Mucosa of descending colon (tissue), 3 donors: ENCODE results near the gene FKBP10. TPM values are rescaled to one million over a fixed set of nuclear protein-coding genes. Genes with fewer than 3 reads are reported as not detected.
A peak's percentile ranks its signal among the peaks of the same experiment; 100 is the strongest.
"Not testable (repeated sequence)": the region's sequence is repeated elsewhere in the genome, so short reads cannot be mapped to it uniquely, and the experiment has no call there.

Experiments
- ATAC-seq: fragments of 200-7000 bp; cut with Tn5 transposase; one replicate; pipeline ENCODE4 v1.9.1; 2020; ENCODE audit warnings: mild to moderate bottlenecking, moderate library complexity
- DNase-seq, 3 donors: peaks; one replicate each; pipeline ENCODE4 v3.0.0-alpha.2; 2020
- H3K36me3 ChIP-seq: fragments of 200-600 bp; one replicate; pipeline ENCODE4 v1.8.0; 2021; ENCODE audit warnings: low read depth, mild to moderate bottlenecking
- H3K4me1 ChIP-seq: fragments of 200-600 bp; one replicate; pipeline ENCODE4 v1.8.0; 2021; ENCODE audit warnings: low read depth, mild to moderate bottlenecking
- H3K4me3 ChIP-seq: fragments of 200-600 bp; one replicate; pipeline ENCODE4 v1.8.0; 2021; ENCODE audit warnings: mild to moderate bottlenecking
- H3K9me3 ChIP-seq: fragments of 200-600 bp; one replicate; pipeline ENCODE4 v1.8.0; 2021; ENCODE audit warnings: mild to moderate bottlenecking
- intact Hi-C, 2 donors: fragments of 100-400 bp; cut with DNase I in 1 of 2; cut with micrococcal nuclease in 1 of 2; formaldehyde crosslinking; loops; one replicate each; pipeline versions ENCODE4 v1.11.0 to v1.11.1; 2022; cut with DNase I, micrococcal nuclease
- total RNA-seq, 3 donors: library from RNA; stranded (reverse); fragmentation: NEBNext Ultra II Directional in 2 of 3; extraction: Animal tissue kit (Norgen Biotek cat#: 25700) in 2 of 3; gene quantifications; one replicate each; pipeline versions ENCODE4 v1.2.1 to v1.2.4, GENCODE V29; 2021 to 2023
- TF ChIP-seq, protein P1 (sequence below): fragments of 200-600 bp; IDR thresholded peaks from one replicate; pipeline ENCODE4 v1.8.0; 2022; ENCODE audit warnings: antibody characterized with exemption, mild to moderate bottlenecking
- donor health status: DM: no; HTN: no; CAD: no; lungs with moderate emphysema.
- donor health status: DM: no; HTN: no; CAD: no.
- donor health status: DM: no; HTN: yes; CAD: no.

The FKBP10 gene
- total RNA-seq, 3 donors from 2014 or later = 5.7 to 32.7 (median 18.6) TPM

DNA sequence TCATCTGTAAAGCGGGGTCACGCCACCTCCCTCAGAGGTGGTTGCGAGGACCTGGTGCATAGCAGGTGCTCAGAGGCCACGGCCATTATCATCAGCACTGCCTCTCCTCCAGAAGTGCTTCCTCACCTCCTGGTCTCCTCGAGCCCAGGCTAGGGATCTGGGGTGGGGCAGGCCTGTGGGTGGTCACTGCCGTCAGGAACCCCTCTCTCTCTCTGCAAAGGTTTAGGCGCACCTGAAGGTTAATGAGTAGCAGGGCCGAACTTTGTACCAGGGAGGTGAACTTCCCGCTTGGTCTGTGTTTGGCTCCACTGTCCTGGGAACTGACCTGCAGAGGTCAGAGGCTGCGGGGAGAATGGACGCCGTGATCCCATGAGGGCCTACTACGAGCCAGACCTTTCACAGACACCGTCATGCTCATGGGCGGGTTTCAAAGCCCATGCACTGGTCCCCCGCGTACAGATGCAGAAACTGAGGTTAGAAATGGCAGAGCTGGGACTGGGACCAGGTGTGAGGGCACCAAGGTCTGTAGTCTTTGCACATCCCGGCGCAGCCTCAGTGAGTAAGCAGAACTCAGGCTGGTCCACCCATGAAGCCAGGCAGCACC is 40.1 kb upstream of the FKBP10 start:
- Histone ChIP-seq H3K36me3 (peaks cover 19% of the 10 kb centered on the region), H3K9me3 (no peaks in the 10 kb centered on the region), H3K4me3 (no peak overlapping the region), H3K4me1 (peaks cover 63% of the 10 kb centered on the region)
- peak in 2 of 3 donors; percentile 69 to 74 for DNase-seq
- intact Hi-C loops = no loop called here
- peak; percentile 45 for ATAC-seq
- TF ChIP-seq, protein P1, sequence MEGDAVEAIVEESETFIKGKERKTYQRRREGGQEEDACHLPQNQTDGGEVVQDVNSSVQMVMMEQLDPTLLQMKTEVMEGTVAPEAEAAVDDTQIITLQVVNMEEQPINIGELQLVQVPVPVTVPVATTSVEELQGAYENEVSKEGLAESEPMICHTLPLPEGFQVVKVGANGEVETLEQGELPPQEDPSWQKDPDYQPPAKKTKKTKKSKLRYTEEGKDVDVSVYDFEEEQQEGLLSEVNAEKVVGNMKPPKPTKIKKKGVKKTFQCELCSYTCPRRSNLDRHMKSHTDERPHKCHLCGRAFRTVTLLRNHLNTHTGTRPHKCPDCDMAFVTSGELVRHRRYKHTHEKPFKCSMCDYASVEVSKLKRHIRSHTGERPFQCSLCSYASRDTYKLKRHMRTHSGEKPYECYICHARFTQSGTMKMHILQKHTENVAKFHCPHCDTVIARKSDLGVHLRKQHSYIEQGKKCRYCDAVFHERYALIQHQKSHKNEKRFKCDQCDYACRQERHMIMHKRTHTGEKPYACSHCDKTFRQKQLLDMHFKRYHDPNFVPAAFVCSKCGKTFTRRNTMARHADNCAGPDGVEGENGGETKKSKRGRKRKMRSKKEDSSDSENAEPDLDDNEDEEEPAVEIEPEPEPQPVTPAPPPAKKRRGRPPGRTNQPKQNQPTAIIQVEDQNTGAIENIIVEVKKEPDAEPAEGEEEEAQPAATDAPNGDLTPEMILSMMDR = no peak

DNA sequence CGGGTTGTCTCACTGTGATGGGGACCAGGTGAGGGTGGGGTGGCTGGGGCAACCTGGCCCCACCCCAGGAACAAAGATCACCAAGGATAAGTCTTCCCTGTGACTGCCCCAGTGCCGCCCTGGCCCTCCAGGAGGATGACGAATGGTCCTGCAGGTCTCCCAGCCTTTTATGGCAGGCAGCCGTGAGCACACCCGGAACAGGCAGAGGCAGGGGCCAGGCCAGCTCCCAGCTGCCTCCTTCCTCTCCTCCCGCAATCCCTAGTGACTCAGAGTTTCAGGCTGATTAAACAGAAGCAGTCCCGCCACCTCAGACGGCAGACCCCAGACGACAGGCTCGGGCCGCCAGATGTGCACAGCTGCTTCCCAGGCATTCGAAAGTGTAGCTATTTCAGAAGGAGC is 39.6 kb upstream of the FKBP10 start:
- DNase-seq (peak; percentile 90 to 96 (median 93)), ATAC-seq (peak; percentile 76)
- Histone ChIP-seq H3K36me3 (peaks cover 14% of the 10 kb centered on the region), H3K4me1 (peaks cover 68% of the 10 kb centered on the region), H3K4me3 (no peak overlapping the region), H3K9me3 (no peaks in the 10 kb centered on the region)
- TF ChIP-seq, protein P1 = no peak
- intact Hi-C loops = no loop called here

DNA sequence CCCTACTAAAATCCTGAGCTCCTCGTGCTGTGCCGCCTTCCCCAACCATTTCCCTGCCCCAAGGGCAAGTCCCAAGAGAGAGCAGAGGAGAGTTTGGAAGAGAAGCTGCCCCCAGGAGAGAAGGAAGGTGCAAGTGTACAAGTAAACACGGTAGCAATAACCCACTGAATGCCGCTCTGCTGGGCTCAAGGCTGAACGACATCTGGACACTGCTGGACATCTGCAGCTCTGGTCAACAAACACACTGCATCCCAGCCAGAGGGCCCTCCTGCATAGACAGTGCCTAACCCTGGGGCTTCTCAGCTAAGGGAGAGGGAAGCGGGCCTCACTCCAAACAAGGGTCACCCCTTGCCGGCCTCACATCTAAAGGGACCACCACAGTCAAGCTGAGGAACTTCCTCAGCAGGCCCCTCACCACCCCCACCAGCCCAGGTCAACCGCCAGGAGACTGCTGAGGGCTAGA is 39.0 kb upstream of the FKBP10 start:
- TF ChIP-seq, protein P1 = no peak
- ATAC-seq (no peak), DNase-seq (peak in 2 of 3 donors; percentile 46 to 51)
- Histone ChIP-seq H3K36me3 (peaks cover 13% of the 10 kb centered on the region), H3K4me1 (peaks cover 74% of the 10 kb centered on the region), H3K9me3 (no peaks in the 10 kb centered on the region), H3K4me3 (no peak overlapping the region)
- intact Hi-C loops = no loop called here

DNA sequence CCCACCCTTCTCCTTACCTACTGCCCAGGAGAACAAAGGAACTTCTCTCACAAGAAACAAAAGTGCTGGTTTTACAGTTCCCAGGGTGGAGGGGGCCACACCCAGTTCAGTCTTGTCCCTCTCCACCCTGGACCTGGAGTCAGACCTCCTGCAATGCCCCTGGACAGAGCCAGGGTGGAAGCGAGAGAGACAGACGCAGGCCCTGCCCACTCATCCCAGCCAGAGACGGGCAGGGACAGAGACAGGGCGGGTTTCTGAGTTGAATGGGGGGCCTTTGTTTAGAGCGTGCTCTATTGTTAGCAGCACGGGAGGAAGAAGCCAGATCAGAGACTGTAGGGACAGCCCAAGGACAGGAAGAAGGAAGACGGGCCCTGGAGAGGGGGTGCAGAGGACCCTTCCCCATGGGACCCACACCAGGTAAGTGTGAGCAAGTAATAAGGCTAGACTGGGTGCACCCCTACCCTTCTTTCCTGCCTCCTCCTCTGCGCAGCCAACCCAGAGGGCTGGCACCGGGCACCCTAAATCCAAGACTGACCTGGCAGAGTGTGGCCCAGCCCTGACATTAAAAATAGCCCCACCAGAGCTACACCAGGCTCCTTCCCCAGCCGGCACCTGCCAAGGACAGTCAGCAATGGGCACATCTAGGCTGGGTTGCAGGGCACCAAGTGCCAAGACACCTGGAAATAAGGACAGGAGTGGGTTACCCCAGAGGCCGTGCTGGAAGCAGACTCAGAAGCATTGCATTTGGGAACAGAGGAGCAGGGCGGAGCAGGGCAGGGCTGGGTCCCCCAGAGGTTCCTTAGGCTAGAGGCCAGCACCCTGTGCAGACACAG is 37.2 kb upstream of the FKBP10 start:
- intact Hi-C loops = no loop called here
- ATAC-seq = peak; percentile 52
- H3K4me1 ChIP-seq = peaks cover 88% of the 10 kb centered on the region
- TF ChIP-seq, protein P1 = no peak
- no peak overlapping the region for H3K4me3 ChIP-seq
- no peaks in the 10 kb centered on the region for H3K9me3 ChIP-seq
- no peaks in the 10 kb centered on the region for H3K36me3 ChIP-seq
- peak; percentile 71 to 81 (median 80) for DNase-seq

DNA sequence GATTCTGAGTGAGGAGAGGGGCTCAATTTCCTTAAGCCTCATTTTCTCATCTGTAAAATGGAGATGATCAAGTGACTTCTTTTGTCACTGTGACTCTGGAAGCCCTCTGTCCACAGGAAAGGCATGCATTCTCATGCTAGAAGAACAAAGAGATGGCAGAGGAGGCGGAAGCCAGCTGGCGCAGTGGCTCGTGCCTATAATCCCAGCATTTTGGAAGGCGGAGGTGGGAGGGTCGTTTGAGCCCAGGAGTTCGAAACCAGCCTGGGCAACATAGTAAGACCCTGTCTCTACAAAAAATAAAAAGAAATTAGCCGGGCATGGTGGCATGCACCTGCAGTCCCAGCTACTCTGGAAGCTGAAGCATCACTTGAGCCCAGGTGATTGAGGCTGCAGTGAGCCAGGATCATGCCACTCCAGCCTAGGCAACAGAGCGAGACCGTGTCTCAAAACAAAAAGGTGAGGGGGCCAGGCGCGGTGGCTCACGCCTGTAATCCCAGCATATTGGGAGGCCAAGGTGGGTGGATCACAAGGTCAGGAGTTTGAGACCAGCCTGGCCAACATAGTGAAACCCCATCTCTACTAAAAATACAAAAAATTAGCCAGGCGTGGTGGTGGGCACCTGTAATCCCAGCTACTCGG is 36.4 kb upstream of the FKBP10 start:
- H3K4me3 ChIP-seq, H3K9me3 ChIP-seq, intact Hi-C loops, ATAC-seq, H3K36me3 ChIP-seq, DNase-seq: not testable (repeated sequence)
- H3K4me1 ChIP-seq = peaks cover 87% of the 10 kb centered on the region
